Activated naive CD4-positive, alpha-beta T cell treated with anti-CD3 and anti-CD28 coated beads for 36 hours (primary cell): ENCODE measurements around the gene PHC2. TPM values are rescaled to one million over a fixed set of nuclear protein-coding genes. Genes with fewer than 3 reads are reported as not detected.

ENCODE experiments used
- CTCF ChIA-PET: fragments of 350-600 bp; sonication (Branson Sonifier 250); formaldehyde crosslinking; loops from one replicate; lab custom pipeline; 2021; ENCODE audit warnings: antibody characterized with exemption; lab: Charles Lee
- DNase-seq: peaks from one replicate; pipeline ENCODE4 v3.0.0-alpha.2; 2020
- H3K27ac Mint-ChIP-seq: one replicate; pipeline ENCODE4 v1.8.0; 2021; ENCODE audit warnings: mild to moderate bottlenecking, mixed read lengths
- H3K27me3 Mint-ChIP-seq: one replicate; pipeline ENCODE4 v1.8.0; 2021; ENCODE audit warnings: low read depth, mixed read lengths
- H3K36me3 Mint-ChIP-seq: one replicate; pipeline ENCODE4 v1.8.0; 2021; ENCODE audit warnings: low read depth, mixed read lengths
- H3K4me1 Mint-ChIP-seq: one replicate; pipeline ENCODE4 v1.8.0; 2021; ENCODE audit warnings: low read depth, mixed read lengths
- H3K4me3 Mint-ChIP-seq: one replicate; pipeline ENCODE4 v1.8.0; 2021; ENCODE audit warnings: mild to moderate bottlenecking, moderate library complexity, mixed read lengths
- H3K9me3 Mint-ChIP-seq: one replicate; pipeline ENCODE4 v1.8.0; 2021; ENCODE audit warnings: mixed read lengths
- intact Hi-C: fragments of 100-400 bp; cut with micrococcal nuclease; formaldehyde crosslinking; loops from one replicate; pipeline ENCODE4 v1.15.1; 2023
- total RNA-seq, 2 experiments: library from RNA; stranded (reverse); gene quantifications; one replicate each; pipeline ENCODE4 v1.2.3, GENCODE V29; 2021

The PHC2 gene
- total RNA-seq, 2 experiments from 2014 or later, result 15.6 to 15.9 TPM

DNA sequence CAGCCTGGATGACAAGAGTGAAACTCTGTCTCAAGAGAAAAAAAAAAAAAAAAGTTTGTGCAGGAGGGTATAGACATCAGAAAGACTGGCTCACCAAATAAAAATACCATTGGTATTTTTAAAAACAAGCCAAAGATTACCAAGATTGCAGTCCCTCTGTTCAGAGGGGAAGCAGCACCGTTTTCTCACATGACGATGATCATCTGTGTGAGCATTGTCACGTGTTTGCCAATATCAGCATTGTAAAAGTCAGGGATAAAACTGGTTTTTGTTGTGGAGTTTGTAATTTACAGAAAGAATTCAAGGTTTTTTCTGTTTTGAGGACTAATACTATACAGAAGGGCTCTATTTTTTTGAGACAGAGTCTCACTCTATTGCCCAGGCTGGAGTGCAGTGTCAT lies 148.1 kb downstream of the PHC2 start:
- intact Hi-C loops, result no loop called here
- CTCF ChIA-PET, result interaction anchor here (0.9 to 2.5 kb wide), 2 partner anchors 11 to 13 kb away, joined by 3 to 10 read pairs; no protein-coding TSS in a partner anchor
- H3K4me3 Mint-ChIP-seq, result no peak overlapping the region
- peaks cover 16% of the 10 kb centered on the region for H3K36me3 Mint-ChIP-seq
- H3K4me1 Mint-ChIP-seq, result no peaks in the 10 kb centered on the region
- H3K27me3 Mint-ChIP-seq, result no peaks in the 10 kb centered on the region
- DNase-seq, result no peak
- no peaks in the 10 kb centered on the region for H3K9me3 Mint-ChIP-seq
- no peak overlapping the region for H3K27ac Mint-ChIP-seq

DNA sequence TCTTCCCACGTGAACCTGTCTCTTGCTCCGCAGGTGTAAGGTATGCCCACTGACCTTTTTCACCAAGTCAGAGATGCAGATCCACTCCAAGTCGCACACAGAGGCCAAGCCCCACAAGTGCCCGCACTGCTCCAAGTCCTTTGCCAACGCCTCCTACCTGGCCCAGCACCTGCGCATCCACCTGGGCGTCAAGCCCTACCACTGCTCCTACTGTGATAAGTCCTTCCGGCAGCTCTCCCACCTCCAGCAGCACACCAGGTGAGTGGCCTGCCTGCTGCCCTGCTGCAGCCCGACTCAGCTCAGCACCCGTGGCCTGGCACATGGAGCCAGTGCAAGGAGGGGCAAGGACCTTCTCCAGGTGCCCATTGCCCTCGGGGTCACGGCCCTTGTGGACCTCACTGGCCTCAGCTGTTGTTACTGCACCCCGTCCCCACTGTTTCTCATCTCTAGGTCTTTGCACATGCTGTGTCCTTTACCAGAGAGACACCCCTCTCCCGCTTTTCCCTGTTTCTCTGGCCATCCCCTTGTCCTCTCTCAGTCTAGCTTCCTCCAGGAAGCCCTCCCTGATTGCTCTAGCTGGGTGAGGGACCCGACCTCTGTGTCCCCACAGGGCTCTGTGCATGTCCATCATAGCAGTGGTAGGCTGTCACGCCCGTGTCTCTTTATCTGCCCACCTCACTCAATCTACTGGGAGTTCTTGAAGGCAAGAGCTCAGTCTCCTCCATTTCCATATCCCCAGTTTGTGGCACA lies 149.2 kb downstream of the PHC2 start:
- CTCF ChIA-PET, result interaction anchor here (0.9 to 2.5 kb wide), 2 partner anchors 10 to 14 kb away, joined by 3 to 10 read pairs; no protein-coding TSS in a partner anchor
- Mint-ChIP-seq H3K4me1 (no peaks in the 10 kb centered on the region), H3K9me3 (no peaks in the 10 kb centered on the region), H3K27me3 (no peaks in the 10 kb centered on the region), H3K36me3 (peaks cover 15% of the 10 kb centered on the region), H3K27ac (no peak overlapping the region), H3K4me3 (no peak overlapping the region)
- no peak for DNase-seq
- intact Hi-C loops, result no loop called here

DNA sequence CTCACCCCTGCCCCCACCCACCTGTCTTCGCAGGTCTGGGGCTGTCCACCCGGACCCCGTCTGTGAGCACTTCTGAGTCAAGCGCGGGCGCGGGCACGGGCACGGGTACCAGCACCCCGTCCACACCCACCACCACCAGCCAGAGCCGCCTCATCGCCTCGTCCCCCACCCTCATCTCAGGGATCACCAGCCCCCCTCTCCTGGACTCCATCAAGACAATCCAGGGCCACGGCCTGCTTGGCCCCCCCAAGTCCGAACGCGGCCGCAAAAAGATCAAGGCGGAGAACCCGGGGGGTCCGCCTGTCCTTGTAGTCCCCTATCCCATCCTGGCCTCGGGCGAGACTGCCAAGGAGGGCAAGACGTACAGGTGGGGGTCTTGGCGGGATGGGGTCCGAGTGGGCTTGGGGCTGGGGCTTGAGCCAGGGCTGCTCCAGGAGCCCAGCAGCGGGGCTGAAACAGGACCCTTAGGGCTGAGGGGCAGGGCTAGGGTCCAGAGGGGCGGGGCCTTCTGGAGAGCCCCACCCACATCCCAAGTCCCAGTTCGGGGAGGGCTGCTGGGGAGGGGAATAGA lies 150.7 kb downstream of the PHC2 start:
- Mint-ChIP-seq H3K9me3 (no peaks in the 10 kb centered on the region), H3K4me3 (no peak overlapping the region), H3K36me3 (peaks cover 16% of the 10 kb centered on the region), H3K27ac (no peak overlapping the region), H3K27me3 (no peaks in the 10 kb centered on the region), H3K4me1 (no peaks in the 10 kb centered on the region)
- intact Hi-C loops, result no loop called here
- CTCF ChIA-PET, result no interaction called here
- DNase-seq, result no peak

DNA sequence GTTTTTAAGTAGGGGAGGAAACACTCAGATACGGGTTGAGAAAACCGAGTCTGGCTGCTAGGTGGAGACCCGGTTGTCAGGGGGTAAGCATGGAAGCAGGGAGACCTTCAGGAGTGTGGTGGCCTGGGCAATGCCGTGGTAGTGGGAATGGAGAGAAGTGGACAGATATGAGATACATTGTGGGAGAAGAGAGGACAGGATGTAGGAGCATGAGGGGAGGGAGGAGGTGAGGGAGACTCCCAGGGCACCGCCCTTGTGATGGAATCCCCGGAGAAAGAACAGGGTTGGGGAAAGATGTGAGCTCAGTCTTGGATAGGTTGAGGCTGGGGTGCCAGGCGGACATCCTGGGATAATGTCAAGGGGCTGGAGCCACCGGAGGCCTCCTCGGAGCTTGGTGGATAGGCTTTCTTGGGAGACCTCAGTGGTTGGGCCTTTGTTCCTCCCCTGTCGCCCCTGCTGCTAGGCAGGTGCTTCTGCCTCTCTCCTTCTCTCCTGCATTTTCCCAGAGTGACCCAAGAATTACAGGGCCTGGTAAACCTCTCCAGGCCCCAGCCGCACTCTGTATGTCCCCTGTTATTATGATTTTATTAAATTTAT lies 153.3 kb downstream of the PHC2 start:
- peaks cover 13% of the 10 kb centered on the region for H3K4me1 Mint-ChIP-seq
- peaks cover 16% of the 10 kb centered on the region for H3K36me3 Mint-ChIP-seq
- no peaks in the 10 kb centered on the region for H3K9me3 Mint-ChIP-seq
- intact Hi-C loops, result no loop called here
- H3K4me3 Mint-ChIP-seq, result no peak overlapping the region
- no peaks in the 10 kb centered on the region for H3K27me3 Mint-ChIP-seq
- H3K27ac Mint-ChIP-seq, result no peak overlapping the region
- CTCF ChIA-PET, result interaction anchor here (0.5 to 2.4 kb wide), 2 partner anchors 18 to 356 kb away, joined by 3 to 6 read pairs; no protein-coding TSS in a partner anchor
- DNase-seq, result no peak

DNA sequence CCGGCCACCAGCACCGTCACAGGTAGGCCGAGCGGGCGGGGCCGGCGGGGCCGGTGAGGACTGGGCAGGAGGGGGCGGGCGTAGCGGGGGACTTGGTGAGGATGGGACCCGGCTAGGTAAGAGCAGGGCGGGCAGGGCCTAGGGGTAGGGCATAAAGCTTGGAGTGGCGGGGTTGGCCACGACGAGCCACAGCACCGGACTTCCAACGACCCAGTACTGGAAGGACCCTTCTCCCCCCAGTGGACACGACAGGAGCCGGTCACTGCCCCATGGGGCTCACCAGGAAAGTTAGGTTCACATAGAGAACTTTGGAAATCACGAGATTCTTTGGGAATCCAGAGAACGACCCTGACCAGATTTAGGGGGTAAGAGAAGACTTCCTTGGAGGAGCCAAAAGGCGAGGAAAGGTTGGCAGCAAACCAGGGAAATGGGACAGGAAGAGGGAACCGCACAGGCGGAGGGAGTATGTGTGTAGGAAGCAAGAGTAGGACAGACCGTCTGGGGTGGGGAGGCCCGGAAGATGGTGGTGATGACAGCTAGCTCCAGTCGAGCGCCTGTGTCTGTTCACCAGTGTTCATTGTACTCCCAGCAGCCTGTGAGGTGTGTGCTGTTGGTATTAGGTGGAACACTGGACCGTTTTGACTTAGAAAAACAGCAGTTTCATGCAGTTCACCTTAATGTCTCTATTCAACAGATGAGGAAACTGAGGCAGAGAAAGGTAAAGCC lies 154.2 kb downstream of the PHC2 start:
- Mint-ChIP-seq H3K4me1 (peaks cover 18% of the 10 kb centered on the region), H3K27ac (no peak overlapping the region), H3K36me3 (peaks cover 10% of the 10 kb centered on the region), H3K4me3 (no peak overlapping the region), H3K9me3 (no peaks in the 10 kb centered on the region), H3K27me3 (no peaks in the 10 kb centered on the region)
- intact Hi-C loops, result no loop called here
- no peak for DNase-seq
- CTCF ChIA-PET, result interaction anchor here (2.4 kb wide), 1 partner anchor 19 kb away, joined by 6 read pairs; no protein-coding TSS in a partner anchor

DNA sequence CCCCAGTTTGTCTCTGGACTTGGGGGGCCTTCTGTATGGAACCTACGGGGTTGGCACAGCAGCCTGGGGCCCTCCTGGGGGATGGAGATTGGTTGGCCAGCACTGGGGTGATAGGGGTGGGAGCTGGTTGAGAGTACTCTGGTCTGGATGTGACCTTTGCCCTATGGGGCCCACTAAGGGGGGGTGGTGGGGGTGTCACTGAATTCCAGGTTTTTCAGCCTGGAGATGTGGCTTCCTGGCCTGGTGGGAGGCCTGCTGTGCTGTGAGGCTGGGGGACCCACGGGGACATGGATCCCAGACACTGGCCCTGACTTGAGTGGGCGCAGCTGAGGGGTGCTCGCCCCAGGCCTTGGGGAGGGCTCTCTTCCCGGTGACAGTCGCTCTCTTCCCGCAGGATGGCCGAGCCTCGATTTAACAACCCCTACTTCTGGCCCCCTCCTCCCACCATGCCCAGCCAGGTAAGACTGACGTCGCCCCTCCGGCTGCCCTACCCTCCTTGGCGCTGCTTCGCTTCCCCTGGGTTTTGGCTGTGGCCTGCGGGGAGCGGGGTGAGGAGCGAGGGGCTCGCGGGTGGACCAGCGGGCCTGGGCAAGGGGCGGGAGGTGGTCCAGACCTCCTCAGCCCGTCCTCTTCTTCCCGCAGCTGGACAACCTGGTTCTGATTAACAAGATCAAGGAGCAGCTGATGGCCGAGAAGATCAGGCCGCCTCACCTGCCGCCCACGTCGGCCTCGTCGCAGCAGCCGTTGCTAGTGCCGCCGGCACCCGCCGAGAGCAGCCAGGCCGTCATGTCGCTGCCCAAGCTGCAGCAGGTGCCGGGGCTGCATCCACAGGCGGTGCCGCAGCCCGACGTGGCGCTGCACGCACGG lies 155.0 kb downstream of the PHC2 start:
- peaks cover 7% of the 10 kb centered on the region for H3K36me3 Mint-ChIP-seq
- H3K27ac Mint-ChIP-seq, result no peak overlapping the region
- H3K4me1 Mint-ChIP-seq, result peaks cover 21% of the 10 kb centered on the region
- intact Hi-C loops, result no loop called here
- CTCF ChIA-PET, result no interaction called here
- H3K4me3 Mint-ChIP-seq, result no peak overlapping the region
- H3K9me3 Mint-ChIP-seq, result no peaks in the 10 kb centered on the region
- DNase-seq, result no peak
- H3K27me3 Mint-ChIP-seq, result no peaks in the 10 kb centered on the region

DNA sequence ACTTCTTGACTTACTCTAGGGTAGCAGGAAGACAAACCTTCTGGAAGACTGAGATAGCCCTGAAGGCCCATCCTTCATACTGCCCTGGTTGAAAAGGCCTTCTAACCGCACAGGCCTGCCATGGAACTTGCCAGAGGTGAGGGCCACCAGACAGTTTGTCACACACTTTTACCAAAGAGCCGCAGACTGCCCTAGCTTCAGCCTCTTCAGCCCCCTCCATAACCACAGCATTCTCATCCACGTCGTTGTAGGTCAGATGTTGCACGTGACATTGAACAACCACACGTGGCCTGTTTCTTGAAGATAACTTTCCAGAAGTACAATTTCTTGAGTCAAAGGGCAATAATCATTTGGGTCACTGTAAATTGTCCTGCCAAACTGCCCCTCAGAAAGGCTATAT lies 155.7 kb downstream of the PHC2 start:
- no peak overlapping the region for H3K4me3 Mint-ChIP-seq
- CTCF ChIA-PET, result no interaction called here
- intact Hi-C loops, result no loop called here
- no peak overlapping the region for H3K27ac Mint-ChIP-seq
- H3K27me3 Mint-ChIP-seq, result no peaks in the 10 kb centered on the region
- H3K9me3 Mint-ChIP-seq, result no peaks in the 10 kb centered on the region
- peaks cover 23% of the 10 kb centered on the region for H3K4me1 Mint-ChIP-seq
- DNase-seq, result no peak
- peaks cover 7% of the 10 kb centered on the region for H3K36me3 Mint-ChIP-seq

DNA sequence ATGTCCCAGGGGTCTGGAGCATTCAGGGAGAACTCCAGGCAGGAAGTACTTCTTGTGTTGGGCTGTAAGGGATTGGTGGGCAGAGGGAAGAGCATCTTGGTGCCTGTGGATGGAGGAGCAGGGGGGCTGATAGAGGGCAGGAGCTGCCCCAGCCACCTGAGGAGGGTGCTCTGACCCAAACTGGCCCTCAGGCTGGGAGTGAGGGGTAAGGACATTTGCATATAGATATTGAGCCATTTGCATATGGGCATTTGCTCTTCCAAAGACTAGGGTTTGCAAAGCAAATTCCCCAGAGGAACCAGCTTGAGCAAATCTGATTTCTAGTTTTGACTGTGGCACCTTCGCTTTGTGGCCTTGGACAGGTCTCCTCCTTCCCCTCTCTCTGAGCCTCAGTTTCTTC lies 156.4 kb downstream of the PHC2 start:
- peaks cover 23% of the 10 kb centered on the region for H3K4me1 Mint-ChIP-seq
- H3K4me3 Mint-ChIP-seq, result no peak overlapping the region
- H3K36me3 Mint-ChIP-seq, result peaks cover 1% of the 10 kb centered on the region
- no peaks in the 10 kb centered on the region for H3K27me3 Mint-ChIP-seq
- DNase-seq, result no peak
- CTCF ChIA-PET, result interaction anchor here (3.1 kb wide), 1 partner anchor 21 kb away, joined by 10 read pairs; no protein-coding TSS in a partner anchor
- H3K27ac Mint-ChIP-seq, result no peak overlapping the region
- intact Hi-C loops, result no loop called here
- H3K9me3 Mint-ChIP-seq, result no peaks in the 10 kb centered on the region

DNA sequence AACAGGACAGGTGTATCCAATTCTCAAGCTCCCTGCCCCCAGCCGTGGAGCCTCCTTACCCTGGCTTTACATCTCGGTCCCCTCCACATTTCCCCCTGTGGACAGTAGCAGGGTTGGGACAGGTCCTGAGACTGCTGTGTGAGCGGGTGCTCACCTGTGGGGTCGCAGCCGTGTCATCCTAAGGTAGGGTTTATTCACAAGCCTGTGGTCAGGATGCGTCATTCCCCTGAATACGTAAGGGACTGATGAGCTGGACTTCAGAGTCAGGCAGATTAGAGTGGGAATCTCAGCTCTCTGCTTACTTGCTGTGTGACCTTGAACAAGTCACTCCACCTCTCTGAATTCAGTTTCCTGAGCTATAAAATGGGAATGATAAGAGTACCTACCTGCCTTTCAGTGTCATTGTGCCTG lies 156.9 kb downstream of the PHC2 start:
- DNase-seq, result no peak
- peaks cover 24% of the 10 kb centered on the region for H3K4me1 Mint-ChIP-seq
- H3K36me3 Mint-ChIP-seq, result peaks cover 1% of the 10 kb centered on the region
- intact Hi-C loops, result no loop called here
- CTCF ChIA-PET, result interaction anchor here (3.1 kb wide), 1 partner anchor 21 kb away, joined by 10 read pairs; no protein-coding TSS in a partner anchor
- H3K27ac Mint-ChIP-seq, result no peak overlapping the region
- no peak overlapping the region for H3K4me3 Mint-ChIP-seq
- no peaks in the 10 kb centered on the region for H3K27me3 Mint-ChIP-seq
- no peaks in the 10 kb centered on the region for H3K9me3 Mint-ChIP-seq
